Neutrophil (primary cell): Measurements from ENCODE around the gene ZNF117.

Experiments
- H3K27ac ChIP-seq: fragments of 200-600 bp; sonication (generic); 2 replicates; pipeline ENCODE4 v1.5.1; 2016; ENCODE audit warnings: mild to moderate bottlenecking, moderate library complexity
- H3K27me3 ChIP-seq: fragments of 200-600 bp; sonication (generic); 2 replicates; pipeline ENCODE4 v1.6.0; 2016; ENCODE audit warnings: mild to moderate bottlenecking
- H3K36me3 ChIP-seq: fragments of 200-600 bp; sonication (generic); 2 replicates; pipeline ENCODE4 v1.5.1; 2017
- H3K4me1 ChIP-seq, 2 experiments: fragments of 200-600 bp in 1 of 2; sonication (generic) in 1 of 2; 1 replicate in 1 of 2; 2 replicates in 1 of 2; pipeline versions ENCODE4 v1.5.1 to v1.6.1; 2013 to 2016; ENCODE audit warnings: low read depth in 1 of 2, low read length in 1 of 2, mild to moderate bottlenecking in 1 of 2, moderate library complexity in 1 of 2; ENCODE audit not compliant: control insufficient read depth in 1 of 2, insufficient read depth in 1 of 2
- H3K4me3 ChIP-seq, 2 experiments: fragments of 200-600 bp in 1 of 2; sonication (generic) in 1 of 2; 1 replicate in 1 of 2; 2 replicates in 1 of 2; pipeline ENCODE4 v1.5.1; 2013 to 2016; ENCODE audit warnings: low read depth in 1 of 2, low read length in 1 of 2, mild to moderate bottlenecking in 1 of 2, moderate library complexity in 1 of 2
- H3K9me3 ChIP-seq: fragments of 200-600 bp; sonication (generic); 2 replicates; pipeline ENCODE4 v1.5.1; 2016
- TF ChIP-seq, protein P1 (sequence below): fragments of 200-600 bp; sonication (generic); IDR thresholded peaks from 2 replicates; pipeline ENCODE4 v1.5.1; 2016; ENCODE audit warnings: antibody characterized with exemption

The ZNF117 gene

DNA sequence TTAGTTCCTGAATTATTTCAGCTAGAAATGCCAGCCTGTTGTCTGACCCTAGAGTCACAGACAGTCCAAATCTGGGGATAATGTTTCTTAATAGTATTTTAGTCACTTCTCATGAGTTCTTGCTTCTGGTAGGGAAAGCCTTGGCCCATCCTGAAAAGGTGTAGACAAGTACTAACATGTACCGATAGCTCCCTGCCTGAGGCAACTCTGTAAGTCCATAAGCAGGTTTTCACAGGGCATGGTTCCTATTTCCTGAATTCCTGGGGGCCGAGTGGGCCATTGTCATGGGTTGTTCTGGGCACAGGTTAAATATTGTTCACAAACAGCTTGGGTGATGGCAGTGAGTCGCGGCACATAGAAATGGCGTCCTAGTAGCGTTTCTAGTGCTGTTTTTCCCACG is 3.1 kb upstream of the ZNF117 start:
- peaks cover 44% of the 10 kb centered on the region for H3K9me3 ChIP-seq
- TF ChIP-seq, protein P1, sequence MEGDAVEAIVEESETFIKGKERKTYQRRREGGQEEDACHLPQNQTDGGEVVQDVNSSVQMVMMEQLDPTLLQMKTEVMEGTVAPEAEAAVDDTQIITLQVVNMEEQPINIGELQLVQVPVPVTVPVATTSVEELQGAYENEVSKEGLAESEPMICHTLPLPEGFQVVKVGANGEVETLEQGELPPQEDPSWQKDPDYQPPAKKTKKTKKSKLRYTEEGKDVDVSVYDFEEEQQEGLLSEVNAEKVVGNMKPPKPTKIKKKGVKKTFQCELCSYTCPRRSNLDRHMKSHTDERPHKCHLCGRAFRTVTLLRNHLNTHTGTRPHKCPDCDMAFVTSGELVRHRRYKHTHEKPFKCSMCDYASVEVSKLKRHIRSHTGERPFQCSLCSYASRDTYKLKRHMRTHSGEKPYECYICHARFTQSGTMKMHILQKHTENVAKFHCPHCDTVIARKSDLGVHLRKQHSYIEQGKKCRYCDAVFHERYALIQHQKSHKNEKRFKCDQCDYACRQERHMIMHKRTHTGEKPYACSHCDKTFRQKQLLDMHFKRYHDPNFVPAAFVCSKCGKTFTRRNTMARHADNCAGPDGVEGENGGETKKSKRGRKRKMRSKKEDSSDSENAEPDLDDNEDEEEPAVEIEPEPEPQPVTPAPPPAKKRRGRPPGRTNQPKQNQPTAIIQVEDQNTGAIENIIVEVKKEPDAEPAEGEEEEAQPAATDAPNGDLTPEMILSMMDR = no peak
- peaks cover 6% of the 10 kb centered on the region for H3K36me3 ChIP-seq
- H3K4me1 ChIP-seq = peaks cover 7 to 13% of the 10 kb centered on the region in 2 experiments
- no peaks in the 10 kb centered on the region for H3K27me3 ChIP-seq
- H3K27ac ChIP-seq = no peak overlapping the region
- H3K4me3 ChIP-seq = no peak overlapping the region

DNA sequence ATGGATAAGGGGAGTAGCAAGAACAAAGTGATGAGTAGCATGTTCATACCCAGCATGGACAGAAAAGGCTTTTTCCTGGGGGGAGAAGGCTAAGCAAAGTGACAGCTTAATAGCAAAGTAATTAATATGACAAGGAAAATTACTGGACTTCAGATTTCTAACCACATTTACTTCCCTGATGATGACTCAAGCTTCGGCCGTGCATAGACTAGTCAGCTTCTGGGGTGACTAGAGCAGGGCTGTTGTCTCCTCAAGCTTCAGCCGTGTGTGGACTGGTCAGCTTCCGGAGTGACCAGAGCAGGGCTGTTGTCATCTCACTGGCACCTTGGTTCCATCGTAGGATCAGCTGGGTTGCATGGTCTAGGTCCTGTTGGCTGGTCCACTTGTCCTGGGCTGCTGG is 2.1 kb upstream of the ZNF117 start:
- Histone ChIP-seq H3K9me3 (peaks cover 44% of the 10 kb centered on the region), H3K36me3 (peaks cover 6% of the 10 kb centered on the region), H3K27me3 (no peaks in the 10 kb centered on the region), H3K4me3 (no peak overlapping the region), H3K27ac (no peak overlapping the region), H3K4me1 (peaks cover 0 to 4% of the 10 kb centered on the region in 2 experiments)
- TF ChIP-seq, protein P1 = no peak

- H3K27me3 ChIP-seq = no peaks in the 10 kb centered on the region
- no peaks in the 10 kb centered on the region for H3K36me3 ChIP-seq
- H3K27ac ChIP-seq = peak overlapping the region; percentile 26
- H3K9me3 ChIP-seq = peaks cover 30% of the 10 kb centered on the region
- TF ChIP-seq, protein P1 = no peak
- H3K4me3 ChIP-seq = no peak overlapping the region
- no peaks in the 10 kb centered on the region for H3K4me1 ChIP-seq
Measured at GRCh38 chr7:64990216-64990615, 620 bp downstream of the ZNF117 start.

DNA sequence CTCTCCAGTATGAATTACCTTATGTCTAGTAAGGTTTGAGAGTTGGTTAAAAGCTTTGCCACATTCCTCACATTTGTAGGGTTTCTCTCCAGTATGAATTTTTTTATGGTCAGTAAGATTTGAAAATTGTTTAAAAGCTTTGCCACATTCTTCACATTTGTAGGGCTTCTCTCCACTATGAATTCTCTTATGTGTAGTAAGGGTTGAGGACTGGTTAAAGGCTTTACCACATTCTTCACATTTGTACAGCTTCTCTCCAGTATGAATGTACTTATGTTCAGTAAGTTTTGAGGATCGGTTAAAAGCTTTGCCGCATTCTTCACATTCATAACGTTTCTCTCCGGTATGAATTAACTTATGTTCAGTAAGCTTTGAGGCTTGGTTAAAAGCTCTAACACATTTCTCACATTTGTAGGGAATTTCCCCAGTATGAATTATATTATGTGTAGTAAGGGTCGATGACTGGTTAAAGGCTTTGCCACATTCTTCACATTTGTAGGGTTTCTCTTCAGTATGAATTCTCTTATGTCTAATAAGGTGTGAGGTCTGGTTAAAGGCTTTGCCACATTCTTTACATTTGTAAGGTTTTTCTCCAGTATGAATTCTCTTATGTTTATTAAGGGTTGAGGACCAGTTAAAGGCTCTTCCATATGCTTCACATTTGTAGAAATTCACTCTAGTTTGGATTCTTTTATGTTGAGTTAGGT is 12.2 kb downstream of the ZNF117 start:
- Histone ChIP-seq H3K9me3 (peaks cover 63% of the 10 kb centered on the region), H3K4me1 (no peaks in the 10 kb centered on the region), H3K27me3 (no peaks in the 10 kb centered on the region), H3K27ac (no peak overlapping the region), H3K4me3 (no peak overlapping the region), H3K36me3 (peaks cover 17% of the 10 kb centered on the region)
- TF ChIP-seq, protein P1 = no peak

GRCh38 chr7:64965594-64965993 is 25.2 kb downstream of the ZNF117 start:
- Histone ChIP-seq H3K9me3 (no peaks in the 10 kb centered on the region), H3K27ac (no peak overlapping the region), H3K27me3 (no peaks in the 10 kb centered on the region), H3K36me3 (no peaks in the 10 kb centered on the region), H3K4me1 (no peaks in the 10 kb centered on the region), H3K4me3 (no peak overlapping the region)
- TF ChIP-seq, protein P1 = no peak
